PC-3 (cell line): ENCODE results near the gene DNAAF5. TPM values are rescaled to one million over a fixed set of nuclear protein-coding genes. Genes with fewer than 3 reads are reported as not detected.

ENCODE experiments used
- ATAC-seq: fragments of 200-7000 bp; cut with Tn5 transposase; 2 replicates; pipeline ENCODE4 v1.9.1; 2020; ENCODE audit warnings: mild to moderate bottlenecking, moderate library complexity
- BruUV-seq: library from RNA; stranded (reverse); fragments of 400-500 nt; replicated peaks from 2 replicates; lab custom pipeline; 2021; lab: Mats Ljungman, UMichigan
- CTCF ChIA-PET: fragments of 300-600 bp; sonication (Branson Sonifier 250); formaldehyde crosslinking; loops from one replicate; lab custom pipeline; 2022; ENCODE audit warnings: antibody characterized with exemption; lab: Charles Lee
- POLR2A ChIA-PET: fragments of 300-600 bp; sonication (Branson Sonifier 250); formaldehyde crosslinking; loops from one replicate; lab custom pipeline; 2022; ENCODE audit warnings: antibody characterized with exemption; ENCODE audit not compliant: unreplicated experiment; lab: Charles Lee
- DNase-seq: peaks from one replicate; pipeline ENCODE4 v3.0.0-alpha.2; 2015
- H2AFZ ChIP-seq: fragments of 300-600 bp; sonication (generic); 2 replicates; pipeline ENCODE4 v1.6.0; 2016; ENCODE audit warnings: antibody characterized with exemption, low read length
- H3F3A ChIP-seq: fragments of 300-600 bp; sonication (generic); one replicate; pipeline ENCODE4 v1.6.0; 2017; ENCODE audit warnings: antibody characterized with exemption, low read length, control low read depth, mild to moderate bottlenecking; ENCODE audit not compliant: unreplicated experiment
- H3K27ac ChIP-seq: fragments of 300-600 bp; sonication (generic); 2 replicates; pipeline ENCODE4 v1.5.1; 2016; ENCODE audit warnings: mild to moderate bottlenecking, low read length
- H3K27me3 ChIP-seq: fragments of 300-600 bp; sonication (generic); 2 replicates; pipeline ENCODE4 v1.6.1; 2016; ENCODE audit warnings: low read length, mixed read lengths
- H3K36me3 ChIP-seq: fragments of 300-600 bp; sonication (generic); 2 replicates; pipeline ENCODE4 v1.6.1; 2016; ENCODE audit warnings: low read depth, mixed run types, low read length, mixed read lengths
- H3K4me1 ChIP-seq: fragments of 300-600 bp; sonication (generic); 2 replicates; pipeline ENCODE4 v1.5.1; 2016; ENCODE audit warnings: low read length; ENCODE audit not compliant: insufficient read depth
- H3K4me2 ChIP-seq: fragments of 300-600 bp; sonication (generic); 2 replicates; pipeline ENCODE4 v1.6.0; 2016; ENCODE audit warnings: low read length
- H3K4me3 ChIP-seq: fragments of 300-600 bp; sonication (generic); 2 replicates; pipeline ENCODE4 v1.5.1; 2016; ENCODE audit warnings: mild to moderate bottlenecking, low read length, mixed read lengths
- H3K79me2 ChIP-seq: fragments of 300-600 bp; sonication (generic); 2 replicates; pipeline ENCODE4 v1.6.1; 2017; ENCODE audit warnings: low read length, mixed read lengths
- H3K9ac ChIP-seq: fragments of 300-600 bp; sonication (generic); 2 replicates; pipeline ENCODE4 v1.6.0; 2016; ENCODE audit warnings: mild to moderate bottlenecking, low read length
- H3K9me2 ChIP-seq: fragments of 300-600 bp; sonication (generic); replicated peaks from 2 replicates; pipeline ENCODE4 v1.6.1; 2016; ENCODE audit warnings: mixed run types, low read length, mixed read lengths
- H3K9me3 ChIP-seq: fragments of 300-600 bp; sonication (generic); 2 replicates; pipeline ENCODE4 v1.6.1; 2016; ENCODE audit warnings: low read length, mixed read lengths
- H4K20me1 ChIP-seq: fragments of 300-600 bp; sonication (generic); 2 replicates; pipeline ENCODE4 v1.6.1; 2016; ENCODE audit warnings: low read length, mixed read lengths
- CTCF ChIP-seq: fragments of 300-600 bp; sonication (generic); conservative IDR thresholded peaks from 2 replicates; pipeline ENCODE4 v1.5.1; 2017; ENCODE audit warnings: antibody characterized with exemption, low read depth, mild to moderate bottlenecking, low read length
- EZH2 ChIP-seq: fragments of 300-600 bp; sonication (generic); IDR thresholded peaks from one replicate; pipeline ENCODE4 v1.6.1; 2017; ENCODE audit warnings: antibody characterized with exemption, mild to moderate bottlenecking, low read length; ENCODE audit not compliant: unreplicated experiment
- EZH2phosphoT487 ChIP-seq: fragments of 300-600 bp; sonication (generic); IDR thresholded peaks from 2 replicates; pipeline ENCODE4 v1.6.1; 2018; ENCODE audit warnings: mild to moderate bottlenecking, antibody characterized with exemption, low read length, borderline replicate concordance
- intact Hi-C: fragments of 100-400 bp; cut with micrococcal nuclease; formaldehyde crosslinking; loops from 2 replicates; pipeline ENCODE4 v1.9.0; 2023
- total RNA-seq: library from RNA; depleted of rRNA; stranded (reverse); fragments of >200 nt; gene quantifications from 2 replicates; pipeline ENCODE4 v1.2.3, GENCODE V29; 2014

Gene DNAAF5
- total RNA-seq, 1 experiment from 2014 or later = 66.3 TPM

DNA sequence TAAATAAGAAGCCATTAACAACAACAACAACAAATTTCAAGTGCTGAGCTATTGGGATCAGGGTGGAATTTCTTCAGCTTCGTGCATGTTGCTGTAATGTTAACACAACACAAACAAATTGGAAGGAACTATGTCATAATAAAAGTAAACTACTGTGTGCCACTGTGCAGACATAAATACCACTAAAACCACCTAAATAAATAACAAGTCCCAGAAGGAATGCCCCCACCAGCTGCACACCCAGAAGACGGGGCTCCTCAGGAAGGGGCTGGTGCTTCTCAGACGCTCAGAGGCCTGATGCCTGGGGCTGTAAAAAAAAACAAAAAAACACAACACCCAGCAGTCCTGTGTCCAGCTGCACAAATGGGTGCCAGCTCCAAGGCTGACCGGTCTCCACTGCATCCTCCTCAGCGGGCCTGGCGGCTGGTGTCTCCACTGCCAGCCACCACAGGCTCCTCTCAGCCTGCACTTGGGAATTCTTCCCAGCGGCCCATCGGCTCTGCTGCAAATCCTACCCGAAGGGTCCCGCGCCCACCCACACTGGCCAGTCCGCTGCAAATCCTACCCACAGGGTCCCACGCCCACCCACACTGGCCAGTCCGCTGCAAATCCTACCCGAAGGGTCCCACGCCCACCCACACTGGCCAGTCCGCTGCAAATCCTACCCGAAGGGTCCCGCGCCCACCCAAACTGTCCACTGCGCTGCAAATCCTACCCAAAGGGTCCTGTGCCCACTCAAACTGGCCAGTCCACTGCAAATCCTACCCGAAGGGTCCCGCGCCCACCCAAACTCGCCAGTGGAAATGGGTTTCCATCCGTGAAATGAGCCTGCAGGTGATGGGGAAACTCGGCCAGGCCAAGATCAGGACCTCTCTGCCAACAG is 35.8 kb upstream of the DNAAF5 start:
- H3K4me3 ChIP-seq = no peak overlapping the region
- no TSS peak for BruUV-seq
- TF ChIP-seq EZH2 (no peak), EZH2phosphoT487 (no peak), CTCF (no peak)
- H3K4me1 ChIP-seq = no peaks in the 10 kb centered on the region
- no peaks in the 10 kb centered on the region for H3K27me3 ChIP-seq
- no peaks in the 10 kb centered on the region for H3K9me2 ChIP-seq
- no peaks in the 10 kb centered on the region for H3F3A ChIP-seq
- no peaks in the 10 kb centered on the region for H3K79me2 ChIP-seq
- CTCF ChIA-PET = no interaction called here
- intact Hi-C loops = no loop called here
- POLR2A ChIA-PET = no interaction called here
- no peak overlapping the region for H3K4me2 ChIP-seq
- H2AFZ ChIP-seq = no peak overlapping the region
- no peak overlapping the region for H3K9ac ChIP-seq
- peaks cover 6% of the 10 kb centered on the region; the same call in 1 of the 2 replicates for H3K9me3 ChIP-seq
- DNase-seq (no peak), ATAC-seq (no peak)
- H3K36me3 ChIP-seq = no peaks in the 10 kb centered on the region
- H4K20me1 ChIP-seq = no peaks in the 10 kb centered on the region
- no peak overlapping the region for H3K27ac ChIP-seq

DNA sequence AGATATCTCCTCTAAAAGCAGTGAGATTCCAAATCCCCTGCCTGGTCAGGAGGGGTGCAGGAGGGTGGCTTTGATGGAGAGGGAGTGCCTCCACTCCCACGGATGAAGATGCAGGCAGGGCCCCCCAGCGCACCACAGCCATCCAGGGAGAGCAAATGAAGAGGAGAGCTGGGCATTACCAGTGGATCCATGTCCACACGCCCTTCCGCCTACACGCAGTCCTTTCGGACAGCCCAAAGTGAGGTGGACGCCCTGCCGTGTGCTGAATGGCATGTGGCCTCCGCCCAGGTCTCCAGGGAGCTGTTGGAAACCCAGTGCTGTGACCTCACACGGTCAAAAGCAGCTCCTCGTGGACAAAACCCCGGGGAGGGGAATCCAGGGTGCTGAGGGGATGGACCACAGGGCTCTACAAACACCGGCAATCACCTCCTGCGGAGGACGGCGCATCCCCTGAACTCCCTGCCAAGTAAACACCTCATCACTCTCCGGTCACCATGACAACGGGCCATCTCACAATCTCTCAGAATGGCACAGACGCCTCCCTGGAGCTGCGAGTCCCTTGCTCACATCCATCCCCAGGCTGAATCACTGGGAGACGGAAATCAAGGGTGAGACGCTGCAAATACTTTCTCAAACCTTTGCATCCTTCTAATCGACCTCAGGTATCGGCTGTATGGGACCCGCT is 35.0 kb upstream of the DNAAF5 start:
- no peak overlapping the region for H3K4me2 ChIP-seq
- no peaks in the 10 kb centered on the region for H3F3A ChIP-seq
- CTCF ChIA-PET = no interaction called here
- H3K9me2 ChIP-seq = no peaks in the 10 kb centered on the region
- no peak overlapping the region for H2AFZ ChIP-seq
- no peaks in the 10 kb centered on the region for H3K4me1 ChIP-seq
- H3K27me3 ChIP-seq = no peaks in the 10 kb centered on the region
- TF ChIP-seq EZH2phosphoT487 = no peak
- no peak for TF ChIP-seq EZH2
- TF ChIP-seq CTCF = no peak
- no TSS peak for BruUV-seq
- no peak overlapping the region for H3K4me3 ChIP-seq
- intact Hi-C loops = no loop called here
- ATAC-seq (no peak), DNase-seq (no peak)
- no peaks in the 10 kb centered on the region for H4K20me1 ChIP-seq
- POLR2A ChIA-PET = no interaction called here
- no peaks in the 10 kb centered on the region for H3K79me2 ChIP-seq
- H3K36me3 ChIP-seq = no peaks in the 10 kb centered on the region
- peaks cover 5% of the 10 kb centered on the region; the same call in 1 of the 2 replicates for H3K9me3 ChIP-seq
- no peak overlapping the region for H3K27ac ChIP-seq
- no peak overlapping the region for H3K9ac ChIP-seq

DNA sequence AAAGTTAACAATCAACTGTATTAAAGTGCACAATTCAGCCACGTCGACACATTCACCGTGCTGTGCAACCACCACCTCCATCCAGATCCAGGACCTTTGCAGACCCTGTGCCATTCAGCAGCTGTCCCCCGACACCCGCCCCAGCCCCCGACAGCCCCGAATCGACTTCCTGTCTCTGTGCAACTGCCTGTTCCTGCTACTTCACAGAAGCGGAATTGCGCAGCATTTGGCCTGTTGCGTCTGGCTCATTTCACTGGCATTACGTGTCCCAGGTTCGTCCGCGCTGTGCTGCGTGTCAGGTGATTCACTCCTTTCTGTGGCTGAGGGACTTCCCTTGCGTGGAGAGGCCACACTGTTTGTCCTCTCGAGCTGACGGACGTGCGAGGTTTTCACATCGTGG is 33.2 kb upstream of the DNAAF5 start:
- BruUV-seq = no TSS peak
- Histone ChIP-seq H2AFZ (no peak overlapping the region), H3K27ac (no peak overlapping the region), H3F3A (no peaks in the 10 kb centered on the region), H3K79me2 (no peaks in the 10 kb centered on the region), H3K9me2 (no peaks in the 10 kb centered on the region), H3K9me3 (0 out of 2 replicates have a peak, but pooled peaks cover 3% of the 10 kb centered on the region), H3K36me3 (no peaks in the 10 kb centered on the region), H3K4me3 (no peak overlapping the region), H3K4me1 (no peaks in the 10 kb centered on the region), H3K4me2 (no peak overlapping the region), H3K27me3 (no peaks in the 10 kb centered on the region), H4K20me1 (no peaks in the 10 kb centered on the region), H3K9ac (no peak overlapping the region)
- DNase-seq (no peak), ATAC-seq (no peak)
- POLR2A ChIA-PET = no interaction called here
- intact Hi-C loops = no loop called here
- no peak for TF ChIP-seq EZH2phosphoT487
- no peak for TF ChIP-seq CTCF
- TF ChIP-seq EZH2 = no peak
- CTCF ChIA-PET = no interaction called here
